HG02885 (cell line): ENCODE results near the gene TARS1.
A peak's percentile ranks its signal among the peaks of the same experiment; 100 is the strongest.

Experiments used
- ATAC-seq: cut with Tn5 transposase; IDR thresholded peaks from one replicate; pipeline ENCODE4 v1.9.1; 2021; ENCODE audit warnings: mild to moderate bottlenecking; ENCODE audit not compliant: unreplicated experiment, poor library complexity

TARS1 gene

GRCh38 chr5:33440482-33441240 lies at the start of gene TARS1:
Gene TARS1 (plus strand): TSS chr5:33440965. CDS start chr5:33441087, 122 bp downstream.
- peak; percentile 92 for ATAC-seq

DNA sequence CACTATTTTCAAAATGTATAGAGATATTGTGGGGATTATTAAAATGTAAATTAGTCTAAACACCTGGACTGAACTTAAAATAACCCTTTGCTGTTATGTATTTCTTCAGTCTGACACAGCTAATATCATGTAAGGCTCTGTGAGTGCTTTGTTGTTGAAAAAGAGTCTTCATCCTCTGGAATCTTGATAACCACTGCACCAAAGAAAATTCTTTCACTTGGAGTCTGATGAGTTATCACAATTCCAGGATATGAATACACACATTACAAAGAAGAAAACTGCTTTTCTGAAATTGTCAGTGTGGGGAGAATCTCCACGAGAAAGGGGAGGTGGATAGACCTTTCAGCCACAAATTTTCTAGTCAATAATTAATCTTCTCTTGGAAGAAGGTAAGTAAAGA lies 42.3 kb upstream of the TARS1 start:
- no peak for ATAC-seq

DNA sequence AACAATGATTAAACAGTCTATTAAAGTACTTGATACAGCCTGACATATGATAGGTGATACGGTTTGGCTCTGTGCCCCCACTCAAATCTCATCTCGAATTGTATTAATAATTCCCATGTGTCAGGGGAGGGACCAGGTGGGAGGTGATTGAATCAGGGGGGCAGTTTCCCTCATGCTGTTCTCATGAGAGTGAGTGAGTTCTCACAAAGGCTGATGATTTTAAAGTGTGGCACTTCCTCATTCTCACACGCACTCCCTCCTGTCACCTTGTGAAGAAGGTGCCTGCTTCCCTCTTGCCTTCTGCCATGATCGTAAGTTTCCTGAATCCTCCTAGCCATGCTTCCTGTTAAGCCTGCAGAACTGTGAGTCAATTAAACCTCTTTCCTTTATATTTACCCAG lies 40.1 kb upstream of the TARS1 start:
- ATAC-seq, result peak; percentile 68

GRCh38 chr5:33401482-33402390 lies 39.0 kb upstream of the TARS1 start:
- ATAC-seq, result peak; percentile 48

DNA sequence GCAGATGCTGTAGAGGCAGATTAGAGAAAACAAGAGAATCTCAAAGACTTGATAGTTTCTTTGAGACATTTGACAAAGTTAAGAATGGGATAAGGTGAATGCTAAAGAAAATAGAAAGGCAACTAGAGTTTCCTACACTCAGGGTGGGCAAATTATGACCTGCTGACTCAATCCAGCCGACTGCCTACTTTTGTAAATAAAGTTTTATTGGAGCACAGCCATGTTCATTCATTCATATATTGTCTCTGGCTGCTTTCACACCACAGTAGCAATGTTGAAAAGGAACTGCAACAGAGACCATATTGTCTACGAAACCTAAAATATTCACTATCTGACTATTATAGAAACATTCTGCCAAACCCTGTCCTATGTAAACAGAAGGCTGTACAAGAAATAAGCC lies 37.6 kb upstream of the TARS1 start:
- ATAC-seq, result no peak

GRCh38 chr5:33408816-33409215 lies 31.9 kb upstream of the TARS1 start:
- ATAC-seq, result no peak

DNA sequence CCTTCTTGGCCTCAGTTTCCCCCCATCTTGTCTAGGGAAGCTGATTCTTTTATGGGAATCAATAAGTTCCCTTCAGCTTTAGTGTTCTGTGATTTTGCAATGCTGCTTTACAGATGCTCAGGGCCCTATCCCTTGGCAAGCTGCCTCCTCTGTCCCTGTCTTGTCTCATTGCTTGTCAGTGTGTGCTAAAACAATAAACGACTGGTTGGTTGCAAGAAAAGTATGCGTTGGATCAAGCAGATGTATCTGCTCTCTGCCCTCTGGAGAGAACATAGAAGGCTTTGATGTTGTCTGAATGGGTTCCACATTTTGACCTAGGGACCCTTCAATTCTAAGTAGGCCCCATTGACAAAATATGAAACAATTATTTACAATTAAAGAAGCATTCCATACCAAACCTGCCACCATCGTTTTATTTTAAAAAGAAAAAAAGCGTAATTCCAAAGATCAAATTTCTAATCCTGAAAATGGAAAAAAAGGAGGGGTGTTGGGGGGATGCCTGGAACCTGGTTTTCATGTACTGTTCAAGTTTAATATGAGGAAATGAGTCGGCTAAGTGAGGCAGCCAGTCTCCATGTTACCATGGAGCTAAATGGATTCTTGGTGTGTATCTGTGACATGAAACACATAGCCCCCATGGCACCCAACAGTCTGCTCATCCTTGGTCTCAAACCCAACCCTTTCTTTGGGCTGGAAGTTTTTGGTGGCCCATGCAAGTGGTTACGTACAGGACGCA lies 31.2 kb upstream of the TARS1 start:
- ATAC-seq, result no peak

DNA sequence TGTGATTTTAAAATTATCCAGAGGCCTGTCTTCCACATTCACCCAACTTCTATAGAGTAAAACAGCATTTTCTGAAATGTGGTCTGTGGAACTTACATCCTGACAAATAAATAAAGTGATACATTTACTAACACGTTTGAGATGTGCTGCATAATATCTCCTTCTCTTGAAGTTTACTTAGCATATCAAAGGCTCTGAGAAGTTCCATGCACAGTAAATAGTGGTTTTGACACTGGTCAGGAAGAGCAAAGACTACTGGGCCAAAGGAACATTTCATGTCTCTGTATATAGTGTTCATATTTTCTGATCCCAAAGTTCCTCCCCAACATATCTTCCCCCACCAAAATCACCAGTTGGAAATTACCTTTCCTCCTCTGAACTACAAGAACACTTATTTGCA lies 30.5 kb upstream of the TARS1 start:
- ATAC-seq, result no peak

- ATAC-seq, result no peak
Measured at GRCh38 chr5:33411498-33411897, 29.3 kb upstream of the TARS1 start.

GRCh38 chr5:33415811-33416354 lies 24.9 kb upstream of the TARS1 start:
- ATAC-seq, result no peak

GRCh38 chr5:33417632-33418031 lies 23.1 kb upstream of the TARS1 start:
- ATAC-seq, result no peak

DNA sequence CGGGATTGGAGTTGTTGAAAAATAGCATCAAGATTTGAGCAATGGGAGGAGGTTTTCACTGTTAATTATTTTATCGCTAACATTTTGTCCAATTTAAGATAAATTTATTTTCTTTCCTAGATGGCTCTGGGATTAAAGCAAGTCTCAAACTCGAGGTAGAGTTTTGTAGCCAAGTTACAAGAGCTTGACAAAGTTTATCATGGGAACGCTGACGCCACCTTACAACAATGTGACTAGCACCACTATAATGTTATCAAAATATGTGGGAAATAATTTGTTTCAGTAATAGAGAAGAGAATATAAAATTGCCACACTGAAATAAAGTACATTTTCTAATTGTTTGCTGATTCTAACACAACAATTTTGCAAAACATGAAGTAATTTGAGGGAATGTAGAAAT lies 19.8 kb upstream of the TARS1 start:
- ATAC-seq, result no peak

DNA sequence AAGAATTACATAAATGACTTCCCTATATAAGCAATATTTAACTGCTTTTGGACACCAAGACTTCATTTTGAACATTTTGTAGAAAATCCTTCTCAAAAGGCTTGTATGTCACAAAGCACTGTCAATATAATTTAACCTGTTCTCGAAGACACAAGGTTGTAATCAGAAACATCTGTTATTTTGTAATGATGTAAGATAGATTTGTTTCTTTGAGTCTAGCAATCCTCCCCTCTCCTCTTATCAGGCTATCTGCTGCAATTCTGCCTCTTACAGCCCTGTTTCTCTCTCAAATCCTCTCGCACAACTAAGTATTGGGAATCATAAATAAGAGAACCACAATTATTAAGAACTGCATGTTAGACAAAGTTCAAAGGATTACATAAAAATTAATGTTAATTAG lies 18.6 kb upstream of the TARS1 start:
- ATAC-seq, result no peak

DNA sequence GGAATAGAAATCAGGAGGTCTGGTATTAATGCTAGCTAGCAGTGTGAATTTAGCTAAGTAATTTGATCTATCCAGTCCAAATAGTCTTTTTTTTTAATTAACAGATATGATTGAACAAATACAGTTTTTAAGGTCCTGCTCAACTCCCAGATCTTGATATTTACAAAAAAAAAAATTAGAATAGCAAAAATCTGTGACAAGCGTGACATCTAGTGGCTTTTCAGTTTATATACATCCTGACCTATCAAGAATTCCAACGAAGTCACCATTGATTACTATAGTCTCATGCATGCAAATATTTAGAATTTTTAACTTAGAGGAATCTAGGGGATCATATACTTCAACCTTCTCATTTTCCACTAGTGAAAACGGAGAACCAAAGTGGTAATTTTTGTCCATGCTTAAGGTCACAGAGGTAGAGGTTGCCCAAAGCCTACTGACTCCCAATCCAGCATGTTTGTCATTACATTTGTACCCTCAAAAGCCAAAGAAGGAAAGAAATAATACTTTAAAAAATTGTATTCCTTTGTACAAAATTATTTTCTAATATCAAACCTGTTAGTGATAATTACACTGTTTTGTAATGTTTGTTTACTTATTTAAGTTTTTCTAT lies 17.6 kb upstream of the TARS1 start:
- peak; percentile 55 for ATAC-seq

DNA sequence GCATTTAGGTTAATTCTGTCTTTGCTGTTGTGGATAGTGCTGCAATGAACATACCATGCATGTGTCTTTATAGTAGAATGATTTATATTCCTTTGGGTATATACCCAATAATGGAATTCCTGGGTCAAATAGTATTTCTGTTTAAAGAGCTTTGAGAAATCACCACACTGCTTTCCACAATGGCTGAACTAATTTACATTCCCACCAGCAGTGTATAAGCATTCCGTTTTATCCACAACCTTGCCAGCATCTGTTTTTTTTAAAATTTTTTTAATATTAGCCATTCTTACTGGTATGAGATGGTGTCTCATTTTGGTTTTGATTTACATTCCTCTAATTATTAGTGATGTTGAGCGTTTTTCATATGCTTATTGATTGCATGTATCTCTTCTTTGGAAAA lies 15.5 kb upstream of the TARS1 start:
- ATAC-seq, result no peak

GRCh38 chr5:33430983-33431382 lies 9.8 kb upstream of the TARS1 start:
- no peak for ATAC-seq

GRCh38 chr5:33432656-33433055 lies 8.1 kb upstream of the TARS1 start:
- no peak for ATAC-seq

DNA sequence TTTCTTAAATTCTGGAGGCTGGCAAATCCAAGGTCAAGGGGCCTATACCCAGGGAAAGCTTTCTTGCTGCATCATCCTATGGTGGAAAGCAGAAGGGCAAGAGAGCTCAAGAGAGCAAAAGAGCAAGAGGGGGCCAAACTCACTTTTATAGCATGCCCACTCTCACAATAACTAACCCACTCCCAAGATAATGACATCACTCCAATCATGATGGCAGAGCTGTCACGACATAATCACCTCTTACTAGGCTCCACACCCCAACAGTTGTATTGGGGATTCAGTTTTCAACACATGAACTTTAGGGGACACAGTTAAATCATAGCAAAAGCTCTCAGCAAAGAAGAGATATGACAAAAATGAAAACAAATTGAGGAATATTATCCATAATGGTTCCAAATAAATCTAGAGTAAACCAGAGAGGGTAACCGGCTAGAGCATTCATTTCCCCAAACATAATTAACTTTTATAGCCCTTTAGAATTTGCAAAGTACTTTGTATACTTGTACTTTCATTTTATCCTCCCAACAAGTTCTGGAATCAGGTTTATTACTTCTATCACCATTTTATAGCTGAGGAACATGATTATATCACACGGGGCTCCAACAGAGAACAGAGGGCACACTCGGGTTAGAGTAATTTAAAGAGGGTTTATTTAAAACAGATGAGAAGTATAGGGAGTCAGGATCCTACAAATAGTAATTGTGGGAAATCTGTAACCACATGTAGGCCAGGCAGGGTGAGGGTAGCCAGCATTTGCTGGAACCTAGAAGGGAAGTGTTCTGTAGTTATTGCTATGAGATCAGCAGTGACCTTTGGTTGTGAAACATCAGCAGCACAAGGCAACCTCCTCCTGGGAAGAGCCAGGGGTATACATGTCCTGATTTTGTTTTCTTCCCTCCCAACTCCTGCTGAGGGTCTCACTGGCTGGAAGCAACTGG lies 7.2 kb upstream of the TARS1 start:
- no peak for ATAC-seq

DNA sequence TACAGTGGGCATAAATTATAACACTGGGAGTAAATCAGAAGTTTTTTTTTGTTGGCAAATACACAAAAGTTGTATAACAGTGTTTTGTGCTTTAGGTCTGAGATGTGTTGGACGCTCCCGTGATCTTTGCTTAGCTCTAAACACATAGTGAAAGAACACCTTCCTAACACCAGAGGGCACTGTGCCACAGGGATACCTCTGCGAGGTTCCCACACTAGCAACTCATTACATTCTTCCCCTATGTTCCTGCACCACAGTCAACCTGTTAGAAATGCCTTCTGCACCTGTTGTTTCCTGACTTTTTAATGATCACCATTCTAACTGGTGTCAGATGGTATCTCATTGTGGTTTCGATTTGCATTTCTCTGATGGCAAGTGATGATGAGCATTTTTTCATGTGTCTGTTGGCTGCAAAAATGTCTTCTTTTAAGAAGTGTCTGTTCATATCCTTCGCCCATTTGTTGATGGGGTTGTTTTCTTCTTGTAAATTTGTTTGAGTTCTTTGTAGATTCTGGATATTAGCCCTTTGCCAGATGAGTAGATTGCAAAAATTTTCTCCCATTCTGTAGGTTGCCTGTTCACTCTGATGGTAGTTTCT lies 4.8 kb upstream of the TARS1 start:
- peak; percentile 53 for ATAC-seq
